Placental epithelial cell (primary cell): Measurements from ENCODE around the gene PIGO. TPM values are rescaled to one million over a fixed set of nuclear protein-coding genes. Genes with fewer than 3 reads are reported as not detected.

Experiments used
- small RNA-seq: library from RNA; depleted of rRNA; stranded (forward); fragments of <200 nt; gene quantifications from one replicate; pipeline ENCODE3, GENCODE V24; 2012
- total RNA-seq: library from RNA; depleted of rRNA; stranded (reverse); fragments of >200 nt; gene quantifications from 2 replicates; pipeline ENCODE4 v1.2.3, GENCODE V29; 2012

Gene PIGO
- total RNA-seq = 18.5 and 24.8 TPM in 2 replicates

DNA sequence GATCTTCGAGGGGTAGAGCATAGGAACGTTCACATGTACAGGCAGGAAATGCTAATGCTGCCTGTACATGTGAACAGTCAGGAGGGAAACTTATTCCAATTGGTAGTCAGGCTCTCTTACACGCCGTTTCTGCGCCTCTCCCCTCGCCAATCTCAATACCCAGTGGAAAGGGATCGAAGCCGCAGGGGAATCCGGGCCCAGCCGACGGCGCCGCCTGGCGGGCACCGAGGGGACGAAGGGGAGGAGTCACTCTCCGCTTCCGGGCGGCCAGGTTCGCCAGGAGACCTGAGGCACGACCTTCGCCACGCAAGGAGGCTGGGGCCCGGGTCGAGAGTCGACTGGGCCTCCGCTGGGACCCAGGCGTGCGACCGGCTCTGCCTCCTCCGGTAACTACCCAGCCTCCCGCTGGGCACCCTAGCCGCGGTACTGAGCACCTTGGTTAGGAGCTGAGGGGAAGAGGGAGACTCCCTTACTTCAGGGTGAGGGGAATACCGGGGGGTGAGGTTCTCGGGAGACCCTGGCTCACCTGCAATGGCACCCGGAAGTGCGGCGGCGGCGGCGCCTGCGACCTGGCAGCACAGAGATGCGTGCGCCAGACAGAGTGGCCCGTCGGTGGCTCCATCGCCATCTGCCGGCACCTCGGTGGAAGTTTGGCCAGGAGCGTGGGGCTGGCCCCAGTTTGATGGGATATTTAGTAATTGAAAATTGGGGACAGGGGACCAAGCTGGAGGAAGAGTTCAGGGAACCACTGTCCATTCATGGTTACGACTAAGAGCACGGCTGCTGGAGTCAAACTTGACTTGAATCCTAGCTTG lies at the start of gene PIGO:
Gene PIGO, minus strand, starts transcription at position 557 of the 815 bp plus-strand sequence. CDS start 1,026 bp downstream, outside the sequence.

DNA sequence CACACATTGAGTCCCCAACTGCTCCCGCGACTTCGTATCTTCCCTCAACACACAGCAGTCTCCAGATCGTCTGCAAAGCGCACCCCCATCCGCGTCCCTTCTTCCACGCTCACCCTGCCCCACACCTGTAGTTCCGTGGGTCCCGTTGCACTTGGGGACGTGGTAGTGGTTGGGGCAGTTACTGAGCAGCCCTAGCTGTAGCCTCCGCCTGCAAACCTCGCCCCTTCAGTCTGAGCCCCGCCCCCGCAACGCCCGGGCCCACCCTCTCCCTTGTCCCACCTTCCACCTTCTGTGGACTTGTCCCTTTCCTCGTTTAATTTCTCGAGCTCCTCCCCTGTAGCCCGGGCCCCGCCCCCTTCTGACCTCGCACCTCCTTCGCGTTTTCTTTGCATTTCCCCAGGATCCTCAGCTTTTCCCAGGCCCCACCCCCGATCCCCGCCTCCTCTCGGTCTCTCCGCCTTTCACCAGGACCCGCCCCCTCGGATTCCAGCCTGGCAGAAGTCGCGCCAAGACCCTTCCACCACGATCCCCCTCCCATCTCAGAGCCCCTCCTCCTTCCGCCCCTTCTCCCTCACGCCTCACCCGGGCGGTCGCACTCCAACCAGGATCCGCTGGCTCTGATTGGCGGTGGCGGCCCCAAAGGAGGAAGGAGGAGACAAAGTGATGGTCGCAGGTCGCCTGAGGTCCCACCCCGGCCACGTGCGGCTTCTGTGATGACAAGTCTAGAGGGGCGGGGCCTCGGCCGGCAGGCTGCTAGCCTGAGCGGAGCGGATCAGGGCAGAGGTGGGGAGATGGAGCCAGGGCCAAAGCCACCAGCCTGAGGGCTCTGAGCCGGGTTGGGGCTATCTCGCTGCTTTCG lies 19.5 kb upstream of the PIGO start, which contains the start of gene ATOSB:
Gene ATOSB, minus strand, starts transcription at position 183 of the 859 bp plus-strand sequence. CDS start 7,588 bp downstream, outside the sequence.

DNA sequence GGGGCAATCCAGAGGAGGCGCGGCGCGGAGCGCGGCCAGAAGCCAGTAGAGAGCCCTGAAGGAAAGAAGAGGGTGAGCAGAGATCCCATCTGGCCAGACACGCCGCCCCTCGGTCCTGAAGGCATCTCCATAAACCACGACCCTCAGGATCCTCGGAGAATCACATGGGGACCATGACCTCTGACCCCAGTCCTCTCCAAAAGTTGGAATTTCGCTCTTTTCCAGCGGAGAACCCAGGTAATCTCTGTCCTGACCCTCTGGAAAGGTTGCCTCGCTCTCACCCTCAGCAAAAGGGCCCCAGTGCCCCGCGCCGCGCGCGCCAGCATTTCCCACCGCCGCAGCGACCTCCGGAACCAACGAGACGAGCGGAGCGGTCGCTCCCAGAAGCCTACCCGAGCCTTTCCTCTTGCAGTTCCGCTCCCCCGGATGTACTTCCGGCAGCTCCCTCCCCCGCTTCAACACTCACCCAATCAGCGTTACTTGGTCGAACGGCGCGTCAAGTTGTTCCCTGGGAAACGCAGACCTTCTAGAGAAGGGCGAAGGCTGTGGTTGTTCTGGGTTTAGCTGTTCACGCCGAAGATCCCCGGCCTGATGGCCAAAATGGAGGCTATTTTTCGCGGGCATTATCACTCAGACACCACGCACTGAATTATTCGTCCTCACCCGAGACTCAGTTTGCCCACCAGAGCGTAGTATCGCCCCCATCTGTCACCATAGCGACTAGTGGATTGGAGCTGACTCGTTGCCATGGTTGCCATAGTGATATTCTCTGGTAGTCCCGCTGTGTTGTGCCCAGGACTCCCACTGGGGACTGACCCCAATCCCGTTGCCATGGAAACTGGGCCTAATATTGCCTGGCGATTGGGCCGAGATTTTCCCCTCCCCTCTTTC lies 6.6 kb upstream of the PIGO start, which contains the start of gene STOML2:
Gene STOML2, minus strand, starts transcription at position 363 of the 891 bp plus-strand sequence. Its CDS starts 37 bp downstream, at position 326.

GRCh38 chr9:35079426-35080341 lies 16.7 kb downstream of the PIGO start, which contains the start of gene FANCG:
Gene FANCG (minus strand): TSS chr9:35079942. CDS start chr9:35079524, 418 bp downstream.

GRCh38 chr9:35072461-35073278 lies 23.7 kb downstream of the PIGO start, which contains the start of gene VCP:
Gene VCP (minus strand): TSS chr9:35072625. CDS start chr9:35072353, 272 bp downstream.

Small RNA genes lying within 50 kb of the gene (small RNA-seq; reads per million reads assigned to genes)
- not detected for gene RN7SL338P

Other genes with a start within 250 kb of the PIGO start
- 0.39 and 0.65 TPM in 2 replicates for gene PHF24, start 138.3 kb downstream of the PIGO start, total RNA-seq
- 4.3 and 10.3 TPM in 2 replicates for gene DNAJB5, start 106.8 kb downstream of the PIGO start, total RNA-seq
- gene VCP, start 24.0 kb downstream of the PIGO start, total RNA-seq = 363 and 464 TPM in 2 replicates
- gene FANCG, start 16.6 kb downstream of the PIGO start, total RNA-seq = 21.6 and 39.7 TPM in 2 replicates
- 110 and 182 TPM in 2 replicates for gene STOML2, start 6.5 kb upstream of the PIGO start, total RNA-seq
- 25.9 and 42.5 TPM in 2 replicates for gene ATOSB, start 19.3 kb upstream of the PIGO start, total RNA-seq
- 5.1 and 8.7 TPM in 2 replicates for gene UNC13B, start 65.4 kb upstream of the PIGO start, total RNA-seq